Cardiac fibroblast (primary cell): ENCODE data around the gene KRT74.
A peak's percentile ranks its signal among the peaks of the same experiment; 100 is the strongest.

Experiments
- DNase-seq, 2 donors: peaks; one replicate each; pipeline versions ENCODE4 v3.0.0 to v3.0.0-alpha.2; 2010; ENCODE audit warnings: low read depth in 2 of 2
- H3K4me3 ChIP-seq, 2 donors: replicated peaks in 1 of 2; 1 replicate in 1 of 2; 2 replicates in 1 of 2; pipeline ENCODE4 v1.5.1; 2011; ENCODE audit warnings: low read depth in 2 of 2, low read length in 2 of 2, mild to moderate bottlenecking in 2 of 2, moderate library complexity in 1 of 2
- TF ChIP-seq, protein P1 (sequence below): IDR thresholded peaks from one replicate; pipeline ENCODE4 v1.5.1; 2011; ENCODE audit warnings: low read depth, mild to moderate bottlenecking, low read length, inconsistent platforms

KRT74 gene

DNA sequence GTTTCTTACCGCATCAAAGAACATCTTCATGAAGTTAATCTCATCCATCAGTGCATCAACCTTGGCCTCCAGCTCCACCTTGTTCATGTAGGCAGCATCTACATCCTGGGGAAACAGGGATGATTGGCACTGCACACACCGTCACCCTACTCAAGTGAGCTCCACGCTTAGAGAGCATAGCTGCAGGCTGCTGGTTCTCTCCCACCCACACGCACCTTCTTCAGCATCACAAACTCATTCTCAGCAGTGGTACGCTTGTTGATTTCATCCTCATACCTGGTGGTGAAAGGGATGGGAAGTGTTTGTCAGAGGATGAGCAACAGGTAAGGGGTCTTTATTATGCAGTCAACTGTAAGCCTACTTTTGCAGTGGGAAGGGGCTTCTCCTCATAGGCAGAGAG lies 55.8 kb downstream of the KRT74 start:
- H3K4me3 ChIP-seq = no peak overlapping the region
- TF ChIP-seq, protein P1, sequence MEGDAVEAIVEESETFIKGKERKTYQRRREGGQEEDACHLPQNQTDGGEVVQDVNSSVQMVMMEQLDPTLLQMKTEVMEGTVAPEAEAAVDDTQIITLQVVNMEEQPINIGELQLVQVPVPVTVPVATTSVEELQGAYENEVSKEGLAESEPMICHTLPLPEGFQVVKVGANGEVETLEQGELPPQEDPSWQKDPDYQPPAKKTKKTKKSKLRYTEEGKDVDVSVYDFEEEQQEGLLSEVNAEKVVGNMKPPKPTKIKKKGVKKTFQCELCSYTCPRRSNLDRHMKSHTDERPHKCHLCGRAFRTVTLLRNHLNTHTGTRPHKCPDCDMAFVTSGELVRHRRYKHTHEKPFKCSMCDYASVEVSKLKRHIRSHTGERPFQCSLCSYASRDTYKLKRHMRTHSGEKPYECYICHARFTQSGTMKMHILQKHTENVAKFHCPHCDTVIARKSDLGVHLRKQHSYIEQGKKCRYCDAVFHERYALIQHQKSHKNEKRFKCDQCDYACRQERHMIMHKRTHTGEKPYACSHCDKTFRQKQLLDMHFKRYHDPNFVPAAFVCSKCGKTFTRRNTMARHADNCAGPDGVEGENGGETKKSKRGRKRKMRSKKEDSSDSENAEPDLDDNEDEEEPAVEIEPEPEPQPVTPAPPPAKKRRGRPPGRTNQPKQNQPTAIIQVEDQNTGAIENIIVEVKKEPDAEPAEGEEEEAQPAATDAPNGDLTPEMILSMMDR = no peak
- DNase-seq = no peak

DNA sequence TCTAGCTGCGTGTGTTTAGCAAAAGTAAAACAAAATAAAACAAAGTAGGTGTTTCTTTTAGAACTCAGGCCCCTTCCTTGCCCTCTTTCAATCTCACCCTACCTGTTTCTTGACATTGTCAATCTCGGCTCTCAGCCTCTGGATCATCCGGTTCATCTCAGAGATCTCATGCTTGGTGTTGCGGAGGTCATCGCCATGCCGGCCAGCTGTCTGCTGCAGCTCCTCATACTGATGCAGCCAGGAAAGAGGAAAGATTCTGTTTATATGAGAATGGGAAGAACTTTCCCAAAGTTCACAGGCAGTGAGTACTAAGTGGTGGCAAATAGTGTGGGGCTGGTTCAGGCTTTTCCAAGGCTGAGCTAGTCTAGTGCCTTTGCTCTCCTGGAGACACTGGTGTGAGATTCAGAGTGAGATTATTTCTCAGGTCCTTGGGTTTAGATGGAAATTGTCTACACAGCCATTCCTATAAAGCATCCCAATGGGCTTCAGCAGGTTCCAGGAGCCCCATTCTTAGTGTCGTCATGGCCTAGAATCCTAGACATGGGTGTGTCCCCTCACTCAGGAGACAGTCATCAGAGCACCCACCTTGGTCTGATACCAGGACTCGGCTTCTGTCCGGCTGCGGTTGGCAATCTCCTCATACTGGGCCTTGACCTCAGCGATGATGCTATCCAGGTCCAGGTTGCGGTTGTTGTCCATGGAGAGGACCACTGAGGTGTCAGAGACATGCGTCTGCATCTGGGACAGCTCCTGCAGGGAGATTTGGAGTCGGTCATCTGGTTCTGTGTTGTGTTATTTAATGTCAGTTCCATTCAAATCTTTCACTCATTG lies 56.4 kb downstream of the KRT74 start:
- DNase-seq = no peak
- H3K4me3 ChIP-seq = no peak overlapping the region
- TF ChIP-seq, protein P1 = no peak

DNA sequence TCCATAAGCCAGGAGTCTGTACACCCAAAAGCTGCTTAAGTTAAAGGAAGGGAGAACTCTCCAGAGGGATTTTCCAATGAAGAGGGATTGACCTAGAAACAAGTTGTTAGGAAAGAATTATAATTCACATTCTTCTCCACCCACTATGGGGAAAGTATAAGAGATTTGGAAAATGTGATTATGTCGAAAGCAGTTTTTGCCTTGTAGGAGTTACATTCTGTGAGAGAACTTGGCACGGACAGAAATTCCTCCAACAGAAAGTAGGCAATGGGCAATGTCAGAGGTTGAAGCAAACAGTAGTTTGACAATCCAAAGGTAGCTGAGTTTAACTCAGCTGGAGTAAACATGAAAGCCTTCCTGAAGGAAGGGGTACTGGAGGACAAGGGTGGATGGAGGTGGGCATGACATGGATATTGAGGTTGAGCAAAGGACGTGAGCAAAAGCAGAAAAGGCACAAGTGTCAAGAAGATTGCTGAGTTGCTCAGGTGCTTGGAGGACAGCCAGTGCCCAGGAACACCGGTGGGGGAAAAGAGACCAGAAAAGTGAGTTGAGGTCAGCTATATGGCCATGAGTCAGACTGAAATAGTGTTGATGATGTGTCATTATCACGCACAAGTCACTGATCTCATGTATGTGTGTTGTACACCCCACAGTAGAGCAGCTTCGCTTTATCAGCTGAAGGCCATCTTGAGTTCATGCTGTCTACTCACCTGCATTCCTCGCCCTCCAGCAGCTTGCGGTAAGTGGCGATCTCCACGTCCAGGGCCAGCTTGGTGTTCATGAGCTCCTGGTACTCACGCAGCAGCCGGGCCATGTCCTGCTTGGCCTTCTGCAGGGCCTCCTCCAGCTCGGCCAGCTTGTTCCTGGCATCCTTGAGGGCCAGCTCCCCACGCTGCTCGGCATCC lies 57.5 kb downstream of the KRT74 start:
- H3K4me3 ChIP-seq = no peak overlapping the region
- peak in 1 of 2 donors; percentile 62 for DNase-seq
- TF ChIP-seq, protein P1 = no peak
